Neural cell (in vitro differentiated cells): ENCODE results near the gene CHST11. TPM values are rescaled to one million over a fixed set of nuclear protein-coding genes. Genes with fewer than 3 reads are reported as not detected.

Experiments
- H2AFZ ChIP-seq: fragments of 200-600, 300-800 bp; sonication (generic), shearing (Covaris generic); 2 replicates; pipeline ENCODE4 v1.6.0; 2014; ENCODE audit warnings: low read depth, mild to moderate bottlenecking, antibody characterized with exemption, low read length, moderate library complexity
- H3F3A ChIP-seq: fragments of 200-600 bp; shearing (Covaris generic); 2 replicates; pipeline ENCODE4 v1.6.1; 2016; ENCODE audit warnings: mild to moderate bottlenecking, moderate library complexity, mixed read lengths, antibody characterized with exemption, low read length; ENCODE audit not compliant: insufficient read depth, poor library complexity, severe bottlenecking
- H3K27ac ChIP-seq: fragments of 200-600, 300-800 bp; sonication (generic), shearing (Covaris generic); 2 replicates; pipeline ENCODE4 v1.5.1; 2014; ENCODE audit warnings: mild to moderate bottlenecking, low read length, moderate library complexity
- H3K27me3 ChIP-seq: fragments of 300-800, 200-600 bp; sonication (generic), shearing (Covaris generic); 2 replicates; pipeline ENCODE4 v1.6.0; 2014; ENCODE audit warnings: mild to moderate bottlenecking, low read depth, low read length, moderate library complexity; ENCODE audit not compliant: insufficient read depth
- H3K36me3 ChIP-seq: fragments of 300-800, 200-600 bp; sonication (generic), shearing (Covaris generic); 2 replicates; pipeline ENCODE4 v1.5.1; 2014; ENCODE audit warnings: mild to moderate bottlenecking, antibody characterized with exemption, low read length, moderate library complexity; ENCODE audit not compliant: insufficient read depth
- H3K4me2 ChIP-seq: fragments of 300-800, 200-600 bp; sonication (generic), shearing (Covaris generic); 2 replicates; pipeline ENCODE4 v1.6.0; 2014; ENCODE audit warnings: mild to moderate bottlenecking, low read length
- H3K4me3 ChIP-seq: fragments of 300-800, 200-600 bp; sonication (generic), shearing (Covaris generic); 2 replicates; pipeline ENCODE4 v1.5.1; 2014; ENCODE audit warnings: mild to moderate bottlenecking, low read length, moderate library complexity
- H3K79me2 ChIP-seq: fragments of 200-600 bp; shearing (Covaris generic); replicated peaks from 2 replicates; pipeline ENCODE4 v1.6.0; 2014; ENCODE audit warnings: mild to moderate bottlenecking, low read length, moderate library complexity; ENCODE audit not compliant: insufficient read depth
- H3K9ac ChIP-seq: fragments of 300-800, 200-600 bp; sonication (generic), shearing (Covaris generic); 2 replicates; pipeline ENCODE4 v1.6.1; 2016; ENCODE audit warnings: mild to moderate bottlenecking, low read length, mixed read lengths
- H3K9me2 ChIP-seq: fragments of 200-600 bp; shearing (Covaris generic); 2 replicates; pipeline ENCODE4 v1.6.1; 2016; ENCODE audit warnings: mild to moderate bottlenecking, low read length, mixed read lengths; ENCODE audit not compliant: insufficient read depth
- H3K9me3 ChIP-seq: fragments of 200-600, 300-800 bp; sonication (generic), shearing (Covaris generic); 2 replicates; pipeline ENCODE4 v1.6.1; 2016; ENCODE audit warnings: mild to moderate bottlenecking, mixed run types, low read length, moderate library complexity, mixed read lengths
- H4K20me1 ChIP-seq: fragments of 200-600 bp; shearing (Covaris generic); 2 replicates; pipeline ENCODE4 v1.6.1; 2016; ENCODE audit warnings: mild to moderate bottlenecking, mixed run types; ENCODE audit not compliant: insufficient read depth
- EP300 ChIP-seq: fragments of 450-650 bp; conservative IDR thresholded peaks from 2 replicates; pipeline ENCODE4 v1.6.1; 2014; ENCODE audit warnings: antibody characterized with exemption, mild to moderate bottlenecking, moderate library complexity; ENCODE audit not compliant: poor library complexity, severe bottlenecking
- EZH2 ChIP-seq: fragments of 200-600, 300-800 bp; shearing (Covaris generic), sonication (generic); IDR thresholded peaks from 2 replicates; pipeline ENCODE4 v1.6.1; 2014; ENCODE audit warnings: antibody characterized with exemption, low read length, borderline replicate concordance, mild to moderate bottlenecking; ENCODE audit not compliant: insufficient read depth, poor library complexity, severe bottlenecking
- MXI1 ChIP-seq: fragments of 450-650 bp; conservative IDR thresholded peaks from 2 replicates; pipeline ENCODE4 v1.6.1; 2014; ENCODE audit warnings: antibody characterized with exemption, mild to moderate bottlenecking; ENCODE audit not compliant: poor library complexity, severe bottlenecking
- POLR2AphosphoS5 ChIP-seq: IDR thresholded peaks from 2 replicates; pipeline ENCODE4 v1.6.1; 2012
- RAD21 ChIP-seq: fragments of 450-650 bp; conservative IDR thresholded peaks from 2 replicates; pipeline ENCODE4 v1.6.1; 2014; ENCODE audit warnings: antibody characterized with exemption, mild to moderate bottlenecking, moderate library complexity
- SMC3 ChIP-seq: fragments of 450-650 bp; conservative IDR thresholded peaks from 2 replicates; pipeline ENCODE4 v1.6.1; 2014; ENCODE audit warnings: antibody characterized with exemption, mild to moderate bottlenecking, moderate library complexity; ENCODE audit not compliant: poor library complexity
- TAF1 ChIP-seq: IDR thresholded peaks from 2 replicates; pipeline ENCODE4 v1.6.1; 2012; ENCODE audit warnings: low read depth
- polyA plus RNA-seq: library from polyadenylated mRNA; depleted of rRNA; stranded (reverse); fragments of >200 nt; gene quantifications from 2 replicates; pipeline ENCODE4 v1.2.3, GENCODE V29; 2014
- TF ChIP-seq, protein P1 (sequence below): IDR thresholded peaks from 2 replicates; pipeline ENCODE4 v1.6.1; 2012; ENCODE audit warnings: borderline replicate concordance
- TF ChIP-seq, protein P2 (sequence below): fragments of 450-650 bp; IDR thresholded peaks from 2 replicates; pipeline ENCODE4 v1.5.1; 2014; ENCODE audit warnings: antibody characterized with exemption, mild to moderate bottlenecking, moderate library complexity; ENCODE audit not compliant: poor library complexity, severe bottlenecking

Gene CHST11
- polyA plus RNA-seq, 1 donor from 2014 or later = 15.0 TPM

DNA sequence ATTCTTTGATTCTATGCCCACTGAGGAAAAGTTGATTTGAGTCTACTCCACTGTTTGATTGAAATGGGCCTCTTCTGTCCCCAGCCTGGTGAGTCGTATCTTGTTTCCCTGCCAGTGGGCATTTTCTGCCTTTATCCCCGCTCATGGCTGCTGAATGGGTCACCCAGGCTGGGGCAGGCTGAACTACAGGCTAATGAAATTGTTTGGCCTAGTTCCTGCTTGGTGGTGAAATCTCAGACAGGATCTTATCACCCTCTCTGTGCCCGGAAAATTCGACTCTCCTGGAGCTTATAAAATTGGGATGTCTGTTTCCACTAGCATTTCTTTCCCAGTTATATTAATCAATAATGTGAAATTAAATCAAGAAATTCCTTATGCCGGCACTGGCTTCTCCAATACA, 65.0 kb downstream of the CHST11 start:
- Histone ChIP-seq H3K27me3 (no peaks in the 10 kb centered on the region), H3K9me3 (no peaks in the 10 kb centered on the region), H3K27ac (no peak overlapping the region), H4K20me1 (no peaks in the 10 kb centered on the region), H3F3A (no peaks in the 10 kb centered on the region), H3K4me2 (no peak overlapping the region), H3K4me3 (no peak overlapping the region), H2AFZ (no peak overlapping the region), H3K79me2 (peaks cover 5% of the 10 kb centered on the region), H3K9ac (no peak overlapping the region), H3K9me2 (no peaks in the 10 kb centered on the region), H3K36me3 (no peaks in the 10 kb centered on the region)
- no peak for TF ChIP-seq SMC3

DNA sequence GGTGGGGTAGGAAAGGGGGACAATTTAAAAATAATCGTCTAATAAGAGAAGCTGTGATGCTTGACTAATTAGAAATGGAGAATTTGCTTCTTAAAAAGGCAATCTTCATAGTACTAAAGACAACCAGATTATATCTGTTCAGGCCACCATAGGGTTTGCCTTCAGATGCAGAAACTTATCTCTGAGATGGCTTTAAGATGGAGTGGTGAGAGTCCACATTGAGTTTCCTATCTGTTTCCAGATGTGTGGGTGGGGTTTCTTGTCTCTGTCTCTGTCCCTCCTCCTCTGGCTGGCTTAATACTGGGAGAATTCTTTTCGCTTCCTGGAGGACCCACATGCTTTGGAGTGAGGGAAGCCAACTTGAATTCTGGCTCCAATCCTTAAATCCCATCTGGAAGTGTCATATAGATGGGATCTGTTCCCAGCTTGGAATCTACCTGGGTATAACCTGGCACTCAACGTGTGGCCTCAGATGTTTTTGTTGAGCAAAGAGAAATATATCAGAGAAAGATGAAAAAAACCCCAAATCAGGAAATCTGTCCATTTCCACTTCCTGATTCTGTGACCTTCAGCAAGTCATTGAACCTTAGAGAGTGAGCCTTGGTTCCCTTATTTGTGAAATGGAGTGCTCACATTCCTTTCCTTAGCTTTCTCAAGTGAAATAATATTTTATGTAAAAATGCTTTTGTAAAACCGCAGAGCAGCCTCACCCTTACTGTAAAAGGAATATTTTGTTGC, 66.4 kb downstream of the CHST11 start:
- no peaks in the 10 kb centered on the region for H3K36me3 ChIP-seq
- H4K20me1 ChIP-seq = no peaks in the 10 kb centered on the region
- H3F3A ChIP-seq = no peaks in the 10 kb centered on the region
- H3K79me2 ChIP-seq = peaks cover 5% of the 10 kb centered on the region
- H2AFZ ChIP-seq = no peak overlapping the region
- no peaks in the 10 kb centered on the region for H3K27me3 ChIP-seq
- no peak overlapping the region for H3K4me2 ChIP-seq
- TF ChIP-seq TAF1 (no peak), SMC3 (no peak), RAD21 (no peak), MXI1 (no peak), POLR2AphosphoS5 (no peak), EZH2 (no peak), EP300 (no peak)
- TF ChIP-seq, protein P1, sequence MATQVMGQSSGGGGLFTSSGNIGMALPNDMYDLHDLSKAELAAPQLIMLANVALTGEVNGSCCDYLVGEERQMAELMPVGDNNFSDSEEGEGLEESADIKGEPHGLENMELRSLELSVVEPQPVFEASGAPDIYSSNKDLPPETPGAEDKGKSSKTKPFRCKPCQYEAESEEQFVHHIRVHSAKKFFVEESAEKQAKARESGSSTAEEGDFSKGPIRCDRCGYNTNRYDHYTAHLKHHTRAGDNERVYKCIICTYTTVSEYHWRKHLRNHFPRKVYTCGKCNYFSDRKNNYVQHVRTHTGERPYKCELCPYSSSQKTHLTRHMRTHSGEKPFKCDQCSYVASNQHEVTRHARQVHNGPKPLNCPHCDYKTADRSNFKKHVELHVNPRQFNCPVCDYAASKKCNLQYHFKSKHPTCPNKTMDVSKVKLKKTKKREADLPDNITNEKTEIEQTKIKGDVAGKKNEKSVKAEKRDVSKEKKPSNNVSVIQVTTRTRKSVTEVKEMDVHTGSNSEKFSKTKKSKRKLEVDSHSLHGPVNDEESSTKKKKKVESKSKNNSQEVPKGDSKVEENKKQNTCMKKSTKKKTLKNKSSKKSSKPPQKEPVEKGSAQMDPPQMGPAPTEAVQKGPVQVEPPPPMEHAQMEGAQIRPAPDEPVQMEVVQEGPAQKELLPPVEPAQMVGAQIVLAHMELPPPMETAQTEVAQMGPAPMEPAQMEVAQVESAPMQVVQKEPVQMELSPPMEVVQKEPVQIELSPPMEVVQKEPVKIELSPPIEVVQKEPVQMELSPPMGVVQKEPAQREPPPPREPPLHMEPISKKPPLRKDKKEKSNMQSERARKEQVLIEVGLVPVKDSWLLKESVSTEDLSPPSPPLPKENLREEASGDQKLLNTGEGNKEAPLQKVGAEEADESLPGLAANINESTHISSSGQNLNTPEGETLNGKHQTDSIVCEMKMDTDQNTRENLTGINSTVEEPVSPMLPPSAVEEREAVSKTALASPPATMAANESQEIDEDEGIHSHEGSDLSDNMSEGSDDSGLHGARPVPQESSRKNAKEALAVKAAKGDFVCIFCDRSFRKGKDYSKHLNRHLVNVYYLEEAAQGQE = no peak
- TF ChIP-seq, protein P2, sequence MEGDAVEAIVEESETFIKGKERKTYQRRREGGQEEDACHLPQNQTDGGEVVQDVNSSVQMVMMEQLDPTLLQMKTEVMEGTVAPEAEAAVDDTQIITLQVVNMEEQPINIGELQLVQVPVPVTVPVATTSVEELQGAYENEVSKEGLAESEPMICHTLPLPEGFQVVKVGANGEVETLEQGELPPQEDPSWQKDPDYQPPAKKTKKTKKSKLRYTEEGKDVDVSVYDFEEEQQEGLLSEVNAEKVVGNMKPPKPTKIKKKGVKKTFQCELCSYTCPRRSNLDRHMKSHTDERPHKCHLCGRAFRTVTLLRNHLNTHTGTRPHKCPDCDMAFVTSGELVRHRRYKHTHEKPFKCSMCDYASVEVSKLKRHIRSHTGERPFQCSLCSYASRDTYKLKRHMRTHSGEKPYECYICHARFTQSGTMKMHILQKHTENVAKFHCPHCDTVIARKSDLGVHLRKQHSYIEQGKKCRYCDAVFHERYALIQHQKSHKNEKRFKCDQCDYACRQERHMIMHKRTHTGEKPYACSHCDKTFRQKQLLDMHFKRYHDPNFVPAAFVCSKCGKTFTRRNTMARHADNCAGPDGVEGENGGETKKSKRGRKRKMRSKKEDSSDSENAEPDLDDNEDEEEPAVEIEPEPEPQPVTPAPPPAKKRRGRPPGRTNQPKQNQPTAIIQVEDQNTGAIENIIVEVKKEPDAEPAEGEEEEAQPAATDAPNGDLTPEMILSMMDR = no peak
- no peaks in the 10 kb centered on the region for H3K9me3 ChIP-seq
- H3K9me2 ChIP-seq = no peaks in the 10 kb centered on the region
- H3K4me3 ChIP-seq = no peak overlapping the region
- H3K27ac ChIP-seq = no peak overlapping the region
- no peak overlapping the region for H3K9ac ChIP-seq
